WTC11 (cell line): ENCODE results near the gene SLAMF1. TPM values are rescaled to one million over a fixed set of nuclear protein-coding genes. Genes with fewer than 3 reads are reported as not detected.

Experiments used
- ATAC-seq: fragments of 200-7000 bp; cut with Tn5 transposase; 2 replicates; pipeline ENCODE4 v1.10.0; 2021; ENCODE audit warnings: mild to moderate bottlenecking, moderate library complexity
- CTCF ChIA-PET: fragments of 300-600 bp; sonication (Branson Sonifier 250); formaldehyde crosslinking; loops from one replicate; lab custom pipeline; 2021; ENCODE audit warnings: antibody characterized with exemption; lab: Charles Lee
- POLR2A ChIA-PET: fragments of 350-600 bp; sonication (Branson Sonifier 250); formaldehyde crosslinking; loops from one replicate; lab custom pipeline; 2021; ENCODE audit warnings: antibody characterized with exemption; lab: Charles Lee
- DNase-seq: peaks from one replicate; pipeline ENCODE4 v3.0.0; 2021; ENCODE audit warnings: low spot score
- H3K27ac Mint-ChIP-seq: 2 replicates; pipeline ENCODE4 v1.8.0; 2021; ENCODE audit warnings: mixed read lengths
- H3K27me3 Mint-ChIP-seq: 2 replicates; pipeline ENCODE4 v1.8.0; 2021; ENCODE audit warnings: low read depth, mild to moderate bottlenecking, moderate library complexity, mixed read lengths
- H3K36me3 Mint-ChIP-seq: 2 replicates; pipeline ENCODE4 v1.8.0; 2021; ENCODE audit warnings: mixed read lengths
- H3K4me1 Mint-ChIP-seq: 2 replicates; pipeline ENCODE4 v1.8.0; 2022; ENCODE audit warnings: mixed read lengths
- H3K4me3 Mint-ChIP-seq: 2 replicates; pipeline ENCODE4 v1.8.0; 2021; ENCODE audit warnings: mild to moderate bottlenecking, moderate library complexity, mixed read lengths
- H3K9me3 Mint-ChIP-seq: 2 replicates; pipeline ENCODE4 v1.8.0; 2021; ENCODE audit warnings: mixed read lengths
- ATF1 ChIP-seq: sonication (generic); formaldehyde crosslinking; IDR thresholded peaks from 2 replicates; pipeline ENCODE4 v1.8.1; 2023; ENCODE audit warnings: mild to moderate bottlenecking, moderate library complexity, missing genetic modification reagents
- ATF3 ChIP-seq: sonication (generic); formaldehyde crosslinking; conservative IDR thresholded peaks from 2 replicates; pipeline ENCODE4 v1.8.1; 2022; ENCODE audit warnings: mild to moderate bottlenecking, missing genetic modification reagents
- CDX4 ChIP-seq: fragments of 250-450 bp; sonication (Bioruptor Pico); IDR thresholded peaks from 2 replicates; pipeline ENCODE4 v1.9.0; 2021; ENCODE audit warnings: moderate library complexity, mild to moderate bottlenecking, inconsistent platforms, borderline replicate concordance
- E2F4 ChIP-seq: sonication (generic); formaldehyde crosslinking; IDR thresholded peaks from 2 replicates; pipeline ENCODE4 v1.8.1; 2022; ENCODE audit warnings: low read depth, mild to moderate bottlenecking, moderate library complexity, missing genetic modification reagents, borderline replicate concordance
- EMX1 ChIP-seq: fragments of 250-450 bp; sonication (Bioruptor Pico); IDR thresholded peaks from 2 replicates; pipeline ENCODE4 v1.8.0; 2021; ENCODE audit warnings: mild to moderate bottlenecking
- GRHL2 ChIP-seq: fragments of 250-450 bp; sonication (Bioruptor Pico); IDR thresholded peaks from 2 replicates; pipeline ENCODE4 v1.8.0; 2022; ENCODE audit warnings: mild to moderate bottlenecking, moderate library complexity; ENCODE audit not compliant: insufficient replicate concordance, severe bottlenecking
- MYBL2 ChIP-seq: sonication (generic); formaldehyde crosslinking; IDR thresholded peaks from 2 replicates; pipeline ENCODE4 v1.8.1; 2023; ENCODE audit warnings: mild to moderate bottlenecking, moderate library complexity, missing genetic modification reagents
- OVOL2 ChIP-seq: fragments of 250-450 bp; sonication (Bioruptor Pico); IDR thresholded peaks from 2 replicates; pipeline ENCODE4 v1.9.0; 2021; ENCODE audit warnings: mild to moderate bottlenecking, borderline replicate concordance
- PREB ChIP-seq: sonication (generic); formaldehyde crosslinking; IDR thresholded peaks from 2 replicates; pipeline ENCODE4 v1.8.1; 2022; ENCODE audit warnings: mild to moderate bottlenecking, missing genetic modification reagents, moderate library complexity, borderline replicate concordance
- RORB ChIP-seq: fragments of 250-450 bp; sonication (Bioruptor Pico); IDR thresholded peaks from 2 replicates; pipeline ENCODE4 v1.9.0; 2021; ENCODE audit warnings: mild to moderate bottlenecking
- SMAD3 ChIP-seq: sonication (generic); formaldehyde crosslinking; IDR thresholded peaks from 2 replicates; pipeline ENCODE4 v1.8.0; 2022; ENCODE audit warnings: missing genetic modification reagents, mild to moderate bottlenecking, borderline replicate concordance
- STAT6 ChIP-seq: sonication (generic); formaldehyde crosslinking; conservative IDR thresholded peaks from 2 replicates; pipeline ENCODE4 v1.8.1; 2023; ENCODE audit warnings: mild to moderate bottlenecking, low read depth, missing genetic modification reagents, moderate library complexity
- TCF7 ChIP-seq: sonication (generic); formaldehyde crosslinking; IDR thresholded peaks from 2 replicates; pipeline ENCODE4 v1.8.0; 2022; ENCODE audit warnings: mild to moderate bottlenecking, low read depth, missing genetic modification reagents, moderate library complexity
- TEAD4 ChIP-seq: sonication (generic); formaldehyde crosslinking; IDR thresholded peaks from 2 replicates; pipeline ENCODE4 v1.8.0; 2022; ENCODE audit warnings: mild to moderate bottlenecking, missing genetic modification reagents
- ZBTB21 ChIP-seq: sonication (generic); formaldehyde crosslinking; IDR thresholded peaks from 2 replicates; pipeline ENCODE4 v1.8.1; 2023; ENCODE audit warnings: mild to moderate bottlenecking, missing genetic modification reagents, borderline replicate concordance
- ZNF121 ChIP-seq: sonication (generic); formaldehyde crosslinking; IDR thresholded peaks from 2 replicates; pipeline ENCODE4 v1.8.0; 2023; ENCODE audit warnings: missing genetic modification reagents
- ZNF232 ChIP-seq: sonication (generic); formaldehyde crosslinking; IDR thresholded peaks from 2 replicates; pipeline ENCODE4 v1.8.0; 2022; ENCODE audit warnings: mild to moderate bottlenecking, missing genetic modification reagents
- ZNF317 ChIP-seq: sonication (generic); formaldehyde crosslinking; IDR thresholded peaks from 2 replicates; pipeline ENCODE4 v1.8.1; 2023; ENCODE audit warnings: low read depth, mild to moderate bottlenecking, moderate library complexity, missing genetic modification reagents, borderline replicate concordance
- ZNF425 ChIP-seq: fragments of 250-450 bp; sonication (Bioruptor Pico); conservative IDR thresholded peaks from 2 replicates; pipeline ENCODE4 v1.9.0; 2021; ENCODE audit warnings: mild to moderate bottlenecking
- ZNF671 ChIP-seq: fragments of 250-450 bp; sonication (Bioruptor Pico); IDR thresholded peaks from 2 replicates; pipeline ENCODE4 v1.8.0; 2021; ENCODE audit warnings: mild to moderate bottlenecking
- total RNA-seq: library from RNA; stranded (reverse); gene quantifications from 3 replicates; pipeline ENCODE4 v1.2.3, GENCODE V29; 2021

Gene SLAMF1
- total RNA-seq, 1 experiment from 2014 or later = 0.15 TPM

- no peak for TF ChIP-seq TCF7 (CRISPR knock-in tag)
- no peak for TF ChIP-seq GRHL2
- no peak for TF ChIP-seq EMX1
- TF ChIP-seq ZNF317 (CRISPR knock-in tag) = no peak
Observed at GRCh38 chr1:160658162-160658813, 11.4 kb upstream of the SLAMF1 start (continued).

- Mint-ChIP-seq H3K36me3 (peaks cover 12% of the 10 kb centered on the region), H3K27ac (no peak overlapping the region), H3K9me3 (peaks cover 19% of the 10 kb centered on the region), H3K4me1 (peaks cover 44% of the 10 kb centered on the region), H3K4me3 (no peak overlapping the region), H3K27me3 (peaks cover 6% of the 10 kb centered on the region; the same call in 1 of the 2 replicates)
- ATAC-seq (no peak), DNase-seq (no peak)
- TF ChIP-seq E2F4 (CRISPR knock-in tag) (no peak), CDX4 (CRISPR knock-in tag) (no peak), SMAD3 (CRISPR knock-in tag) (no peak), MYBL2 (CRISPR knock-in tag) (no peak), ZBTB21 (CRISPR knock-in tag) (no peak), ZNF232 (CRISPR knock-in tag) (no peak), RORB (CRISPR knock-in tag) (no peak)
- CTCF ChIA-PET = interaction anchor here (1.0 kb wide), 1 partner anchor 18 kb away, joined by 4 read pairs; no protein-coding TSS in a partner anchor
- POLR2A ChIA-PET = no interaction called here
Observed at GRCh38 chr1:160657250-160657781, 10.5 kb upstream of the SLAMF1 start.

GRCh38 chr1:160656737-160657136, 9.9 kb upstream of the SLAMF1 start:
- H3K9me3 Mint-ChIP-seq = peaks cover 19% of the 10 kb centered on the region
- ATAC-seq (no peak), DNase-seq (no peak)
- ChIA-PET POLR2A (no interaction called here), CTCF (interaction anchor here (0.7 kb wide), 1 partner anchor 19 kb away, joined by 4 read pairs; no protein-coding TSS in a partner anchor)
- H3K36me3 Mint-ChIP-seq = peaks cover 12% of the 10 kb centered on the region
- no peak overlapping the region for H3K27ac Mint-ChIP-seq
- H3K27me3 Mint-ChIP-seq = peaks cover 6% of the 10 kb centered on the region; the same call in 1 of the 2 replicates
- no peak overlapping the region for H3K4me3 Mint-ChIP-seq
- peaks cover 50% of the 10 kb centered on the region for H3K4me1 Mint-ChIP-seq
- TF ChIP-seq ZNF425 (CRISPR knock-in tag) (no peak), OVOL2 (CRISPR knock-in tag) (no peak), TEAD4 (CRISPR knock-in tag) (no peak), STAT6 (no peak), ATF1 (CRISPR knock-in tag) (no peak), PREB (CRISPR knock-in tag) (no peak), ATF3 (CRISPR knock-in tag) (no peak), ZNF121 (CRISPR knock-in tag) (no peak), ZNF671 (CRISPR knock-in tag) (no peak), RORB (CRISPR knock-in tag) (no peak), TCF7 (CRISPR knock-in tag) (no peak)
